ENCODE results near the gene DAB1. TPM values are rescaled to one million over a fixed set of nuclear protein-coding genes. Genes with fewer than 3 reads are reported as not detected.
"Not testable (repeated sequence)": the region's sequence is repeated elsewhere in the genome, so short reads cannot be mapped to it uniquely, and the experiment has no call there.

DAB1 gene
- total RNA-seq, 4 donors from 2014 or later, result under 0.01 to 5.9 (median 0.61) TPM

- intact Hi-C loops (cut with DNase I; ENCODE audit: low total_unique reads), result no loop called here
- TF ChIP-seq POLR2A (IDR thresholded peaks at IDR 0.05), result no peak
- no peak for DNase-seq
- Histone ChIP-seq H3K9me3 (no peaks in the 10 kb centered on the region), H3K27ac (no peak overlapping the region), H3K36me3 (no peaks in the 10 kb centered on the region), H3K4me3 (no peak overlapping the region), H3K4me1 (no peaks in the 10 kb centered on the region), H3K27me3 (no peaks in the 10 kb centered on the region)
Observed at GRCh38 chr1:57088653-57089052, 335.2 kb downstream of the DAB1 start.

GRCh38 chr1:57087660-57088059 lies 336.2 kb downstream of the DAB1 start:
- H3K4me1 ChIP-seq; DNase-seq; intact Hi-C loops (cut with DNase I; ENCODE audit: low total_unique reads); H3K4me3 ChIP-seq; H3K27me3 ChIP-seq; H3K9me3 ChIP-seq; H3K36me3 ChIP-seq; H3K27ac ChIP-seq: not testable (repeated sequence)

GRCh38 chr1:57086154-57086553 lies 337.7 kb downstream of the DAB1 start:
- Histone ChIP-seq H3K27ac (no peak overlapping the region), H3K4me1 (no peaks in the 10 kb centered on the region), H3K36me3 (no peaks in the 10 kb centered on the region), H3K4me3 (no peak overlapping the region), H3K9me3 (no peaks in the 10 kb centered on the region), H3K27me3 (no peaks in the 10 kb centered on the region)
- intact Hi-C loops (cut with DNase I; ENCODE audit: low total_unique reads), result no loop called here
- TF ChIP-seq POLR2A (IDR thresholded peaks at IDR 0.05), result no peak
- TF ChIP-seq CTCF (IDR thresholded peaks at IDR 0.05), result no peak
- no peak for DNase-seq

GRCh38 chr1:57084701-57085100 lies 339.2 kb downstream of the DAB1 start:
- no peaks in the 10 kb centered on the region for H3K9me3 ChIP-seq
- TF ChIP-seq CTCF (IDR thresholded peaks at IDR 0.05), result no peak
- no peaks in the 10 kb centered on the region for H3K27me3 ChIP-seq
- no peak overlapping the region for H3K4me3 ChIP-seq
- no peak overlapping the region for H3K27ac ChIP-seq
- intact Hi-C loops (cut with DNase I; ENCODE audit: low total_unique reads), result no loop called here
- H3K4me1 ChIP-seq, result no peaks in the 10 kb centered on the region
- H3K36me3 ChIP-seq, result no peaks in the 10 kb centered on the region
- no peak for DNase-seq

GRCh38 chr1:57082711-57083439 lies 341.0 kb downstream of the DAB1 start:
- TF ChIP-seq CTCF (IDR thresholded peaks at IDR 0.05) (no peak), POLR2A (IDR thresholded peaks at IDR 0.05) (no peak)
- intact Hi-C loops (cut with DNase I; ENCODE audit: low total_unique reads), result no loop called here
- no peaks in the 10 kb centered on the region for H3K27me3 ChIP-seq
- no peak overlapping the region for H3K27ac ChIP-seq
- no peaks in the 10 kb centered on the region for H3K9me3 ChIP-seq
- no peaks in the 10 kb centered on the region for H3K4me1 ChIP-seq
- no peak for DNase-seq
- H3K36me3 ChIP-seq, result no peaks in the 10 kb centered on the region
- H3K4me3 ChIP-seq, result no peak overlapping the region

- Histone ChIP-seq H3K4me1 (no peaks in the 10 kb centered on the region), H3K4me3 (no peak overlapping the region), H3K36me3 (no peaks in the 10 kb centered on the region), H3K27ac (no peak overlapping the region), H3K9me3 (no peaks in the 10 kb centered on the region), H3K27me3 (no peaks in the 10 kb centered on the region)
- DNase-seq, result no peak
- TF ChIP-seq POLR2A (IDR thresholded peaks at IDR 0.05) (no peak), CTCF (IDR thresholded peaks at IDR 0.05) (no peak)
- intact Hi-C loops (cut with DNase I; ENCODE audit: low total_unique reads), result no loop called here
Observed at GRCh38 chr1:57079454-57080157, 344.3 kb downstream of the DAB1 start.
